Gastroesophageal sphincter (tissue), 4 donors: ENCODE results near the gene DCC. TPM values are rescaled to one million over a fixed set of nuclear protein-coding genes. Genes with fewer than 3 reads are reported as not detected.

Source experiments
- ATAC-seq: fragments of 150-250 bp; one replicate; pipeline ENCODE4 v1.9.1; 2016; ENCODE audit warnings: mild to moderate bottlenecking, moderate library complexity
- H3K27ac ChIP-seq, 4 donors: fragments of 200-600 bp; sonication (generic) in 3 of 4; 1 replicate in 3 of 4; 2 replicates in 1 of 4; pipeline ENCODE4 v1.5.1; 2016 to 2019
- H3K27me3 ChIP-seq: fragments of 200-600 bp; sonication (generic); one replicate; pipeline ENCODE4 v1.5.1; 2019
- H3K36me3 ChIP-seq, 2 donors: fragments of 200-600 bp; sonication (generic); one replicate each; pipeline ENCODE4 v1.5.1; 2019; ENCODE audit warnings: control low read depth in 1 of 2
- H3K4me1 ChIP-seq, 3 donors: fragments of 200-600 bp; sonication (generic); 1 replicate in 2 of 3; 2 replicates in 1 of 3; pipeline ENCODE4 v1.5.1; 2016 to 2019; ENCODE audit warnings: control low read depth in 2 of 3
- H3K4me3 ChIP-seq, 2 donors: fragments of 200-600 bp; sonication (generic); one replicate each; pipeline ENCODE4 v1.5.1; 2019; ENCODE audit warnings: mild to moderate bottlenecking in 1 of 2, moderate library complexity in 1 of 2
- H3K9me3 ChIP-seq, 3 donors: fragments of 200-600 bp; sonication (generic); one replicate each; pipeline ENCODE4 v1.5.1; 2017 to 2019; ENCODE audit warnings: control low read depth in 2 of 3
- EP300 ChIP-seq: sonication (generic); formaldehyde crosslinking; IDR thresholded peaks from one replicate; pipeline ENCODE4 v1.6.1; 2017; ENCODE audit warnings: antibody characterized with exemption, mild to moderate bottlenecking
- POLR2A ChIP-seq, 2 donors: fragments of 450-650 bp; IDR thresholded peaks; one replicate each; pipeline ENCODE4 v1.6.1; 2017; ENCODE audit warnings: antibody characterized with exemption in 2 of 2, mild to moderate bottlenecking in 2 of 2, moderate library complexity in 1 of 2
- POLR2AphosphoS5 ChIP-seq: sonication (generic); formaldehyde crosslinking; IDR thresholded peaks from one replicate; pipeline ENCODE4 v1.6.1; 2017; ENCODE audit warnings: antibody characterized with exemption
- WGBS, 2 donors: methylation state at CpG; one replicate each; pipeline ENCODE4 v1.1.5; 2018; ENCODE audit warnings: low coverage in 1 of 2; 5-methylcytosine and 5-hydroxymethylcytosine counted together
- total RNA-seq, 4 donors: library from RNA; depleted of rRNA; stranded (reverse); fragments of >200 nt; gene quantifications; one replicate each; pipeline ENCODE4 v1.1.0, GENCODE V29; 2016
- TF ChIP-seq, protein P1 (sequence below), 4 experiments: fragments of 200-600 bp in 2 of 4; fragments of 450-650 bp in 2 of 4; sonication (generic) in 1 of 4; IDR thresholded peaks; one replicate each; pipeline ENCODE4 v1.5.1; 2017 to 2019; ENCODE audit warnings: antibody characterized with exemption in 4 of 4, mild to moderate bottlenecking in 2 of 4, moderate library complexity in 2 of 4

Gene DCC
- total RNA-seq, 4 donors from 2014 or later: 0.13 to 0.54 (median 0.47) TPM; not detected in 1

DNA sequence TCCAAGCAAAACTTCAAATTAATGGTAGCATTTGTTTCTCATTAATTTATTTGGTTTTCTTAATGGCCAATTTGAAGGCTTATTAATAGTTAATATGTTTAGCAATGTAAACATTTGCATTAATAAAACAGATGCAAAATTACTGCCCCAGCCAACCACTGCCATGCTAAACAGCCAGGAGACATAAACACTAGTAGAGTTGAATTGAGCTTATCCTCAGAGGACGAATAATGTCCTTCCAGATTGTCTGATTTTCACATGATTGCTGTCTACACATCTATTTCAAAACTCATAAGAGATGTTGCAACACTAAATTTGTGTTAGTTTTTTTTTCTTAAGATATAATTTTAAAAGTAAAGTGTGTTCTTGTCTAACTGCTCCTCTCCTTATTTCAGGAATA is 128.5 kb downstream of the DCC start:
- 78 to 89% methylated on average over 1 of the region's 1 CpG for WGBS, 2 donors
- H3K4me3 ChIP-seq: no peak overlapping the region
- H3K9me3 ChIP-seq: no peaks in the 10 kb centered on the region
- H3K4me1 ChIP-seq: no peaks in the 10 kb centered on the region
- H3K27me3 ChIP-seq: peaks cover 3% of the 10 kb centered on the region
- H3K27ac ChIP-seq: no peak overlapping the region
- no peaks in the 10 kb centered on the region for H3K36me3 ChIP-seq
- TF ChIP-seq, protein P1, sequence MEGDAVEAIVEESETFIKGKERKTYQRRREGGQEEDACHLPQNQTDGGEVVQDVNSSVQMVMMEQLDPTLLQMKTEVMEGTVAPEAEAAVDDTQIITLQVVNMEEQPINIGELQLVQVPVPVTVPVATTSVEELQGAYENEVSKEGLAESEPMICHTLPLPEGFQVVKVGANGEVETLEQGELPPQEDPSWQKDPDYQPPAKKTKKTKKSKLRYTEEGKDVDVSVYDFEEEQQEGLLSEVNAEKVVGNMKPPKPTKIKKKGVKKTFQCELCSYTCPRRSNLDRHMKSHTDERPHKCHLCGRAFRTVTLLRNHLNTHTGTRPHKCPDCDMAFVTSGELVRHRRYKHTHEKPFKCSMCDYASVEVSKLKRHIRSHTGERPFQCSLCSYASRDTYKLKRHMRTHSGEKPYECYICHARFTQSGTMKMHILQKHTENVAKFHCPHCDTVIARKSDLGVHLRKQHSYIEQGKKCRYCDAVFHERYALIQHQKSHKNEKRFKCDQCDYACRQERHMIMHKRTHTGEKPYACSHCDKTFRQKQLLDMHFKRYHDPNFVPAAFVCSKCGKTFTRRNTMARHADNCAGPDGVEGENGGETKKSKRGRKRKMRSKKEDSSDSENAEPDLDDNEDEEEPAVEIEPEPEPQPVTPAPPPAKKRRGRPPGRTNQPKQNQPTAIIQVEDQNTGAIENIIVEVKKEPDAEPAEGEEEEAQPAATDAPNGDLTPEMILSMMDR (IDR thresholded peaks at IDR 0.05): no peak
- TF ChIP-seq POLR2AphosphoS5: no peak
- ATAC-seq: no peak

DNA sequence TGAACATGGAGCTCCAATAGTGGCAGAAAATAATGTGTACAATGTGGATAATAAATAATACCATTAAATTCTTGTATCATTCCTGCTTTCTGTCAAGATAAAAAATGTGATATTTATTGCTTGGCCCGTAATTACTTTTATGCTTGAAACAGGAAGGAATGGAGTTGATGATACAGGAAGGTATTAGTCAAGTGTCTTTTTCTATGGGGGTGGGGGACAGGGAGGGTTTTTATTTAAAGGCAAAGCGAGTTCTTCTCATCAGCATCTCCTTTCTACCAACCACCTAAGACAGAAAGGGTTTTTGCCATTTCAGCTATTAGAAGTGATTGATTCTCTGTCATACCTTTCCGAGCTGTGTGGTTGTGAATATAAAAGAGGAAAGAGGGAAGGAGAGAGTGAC is 135.3 kb downstream of the DCC start:
- no peak overlapping the region for H3K4me3 ChIP-seq
- no peaks in the 10 kb centered on the region for H3K9me3 ChIP-seq
- WGBS, 2 donors: 49 to 68% methylated on average over 3 of the region's 3 CpGs

DNA sequence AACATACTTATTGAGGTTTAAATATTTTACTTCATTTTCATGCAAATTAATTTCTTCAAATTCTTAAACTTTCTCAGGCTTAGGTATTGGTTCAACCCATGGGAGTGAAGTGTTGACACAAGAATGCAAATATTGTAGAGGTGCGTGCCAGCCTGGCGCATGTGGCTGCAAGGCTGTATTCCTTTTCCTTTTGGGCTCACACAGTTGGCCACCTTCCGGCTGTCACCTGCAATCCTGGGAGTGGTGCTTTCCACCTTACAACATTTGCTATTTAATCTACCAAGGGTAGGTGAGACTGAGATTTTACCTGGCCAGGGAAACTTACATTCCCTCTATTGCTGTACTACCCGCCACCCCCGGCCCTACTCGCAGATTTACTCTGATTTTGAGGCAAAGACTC is 141.1 kb downstream of the DCC start:
- no peak overlapping the region for H3K4me3 ChIP-seq
- H3K9me3 ChIP-seq: no peaks in the 10 kb centered on the region
- no peak overlapping the region for H3K27ac ChIP-seq
- TF ChIP-seq, protein P1 (IDR thresholded peaks at IDR 0.05): no peak
- no peak for TF ChIP-seq POLR2A (IDR thresholded peaks at IDR 0.05)
- TF ChIP-seq EP300: no peak
- TF ChIP-seq POLR2AphosphoS5: no peak
- ATAC-seq: no peak
- 77 to 84% methylated on average over 4 to 6 of the region's 6 CpGs for whole genome bisulfite sequencing, 2 donors
- no peaks in the 10 kb centered on the region for H3K36me3 ChIP-seq
- H3K27me3 ChIP-seq: no peaks in the 10 kb centered on the region
- no peaks in the 10 kb centered on the region for H3K4me1 ChIP-seq

More for the DNA sequence above, 135.3 kb downstream of the DCC start:
- TF ChIP-seq POLR2A (IDR thresholded peaks at IDR 0.05): no peak
- no peak for TF ChIP-seq EP300
- TF ChIP-seq, protein P1 (IDR thresholded peaks at IDR 0.05): no peak
- no peak for TF ChIP-seq POLR2AphosphoS5
- Histone ChIP-seq H3K4me1 (no peaks in the 10 kb centered on the region), H3K27ac (no peak overlapping the region), H3K36me3 (no peaks in the 10 kb centered on the region), H3K27me3 (no peaks in the 10 kb centered on the region)
- ATAC-seq: no peak

DNA sequence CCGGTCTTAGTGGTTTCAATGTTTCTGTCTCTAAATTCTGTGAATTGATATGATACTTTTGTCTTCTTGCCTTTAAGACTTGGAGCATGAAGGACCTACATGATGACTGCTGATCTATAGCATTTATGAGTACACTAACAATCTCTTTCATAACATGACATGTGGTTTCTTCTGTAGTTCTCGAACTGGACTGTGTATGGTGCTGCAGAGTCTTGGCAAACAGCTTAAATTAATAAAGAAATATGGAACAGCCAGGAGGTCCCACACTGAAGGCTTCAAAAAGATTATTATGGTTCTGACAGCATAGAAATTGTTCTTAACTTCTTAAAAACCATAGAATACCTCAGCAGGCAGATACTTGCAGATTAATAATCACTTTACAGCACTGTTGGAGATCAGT is 145.0 kb downstream of the DCC start:
- no peaks in the 10 kb centered on the region for H3K36me3 ChIP-seq
- H3K27ac ChIP-seq: no peak overlapping the region
- H3K27me3 ChIP-seq: peaks cover 4% of the 10 kb centered on the region
- TF ChIP-seq, protein P1 (IDR thresholded peaks at IDR 0.05): no peak
- no peak for TF ChIP-seq POLR2AphosphoS5
- no peak for TF ChIP-seq POLR2A (IDR thresholded peaks at IDR 0.05)
- TF ChIP-seq EP300: no peak
- no peak overlapping the region for H3K4me3 ChIP-seq
- H3K9me3 ChIP-seq: no peaks in the 10 kb centered on the region
- no peaks in the 10 kb centered on the region for H3K4me1 ChIP-seq
- 65 to 75% methylated on average over 2 of the region's 2 CpGs for whole genome bisulfite sequencing, 2 donors
- no peak for ATAC-seq

DNA sequence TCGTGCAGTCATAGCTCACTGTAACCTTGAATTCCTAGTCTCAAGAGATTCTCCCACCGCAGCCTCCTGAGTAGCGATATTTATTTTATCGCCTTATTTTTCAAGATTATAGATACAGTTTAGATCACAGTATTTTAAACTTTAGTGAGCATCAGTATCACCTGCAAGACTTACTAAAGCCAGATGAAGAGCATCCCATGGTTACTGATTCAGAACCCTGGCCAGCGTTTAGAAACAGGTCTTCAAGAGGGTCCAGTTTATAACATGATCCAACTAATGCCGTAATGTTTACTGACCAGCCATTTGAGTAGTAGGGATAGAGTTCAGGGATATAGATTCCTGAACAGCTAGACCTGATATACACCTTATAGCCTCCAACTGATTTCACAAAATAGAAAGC is 146.1 kb downstream of the DCC start:
- 87 to 91% methylated on average over 5 to 6 of the region's 6 CpGs for WGBS, 2 donors
- H3K27me3 ChIP-seq: peaks cover 4% of the 10 kb centered on the region
- TF ChIP-seq EP300 (no peak), POLR2A (IDR thresholded peaks at IDR 0.05) (no peak), POLR2AphosphoS5 (no peak)
- TF ChIP-seq, protein P1 (IDR thresholded peaks at IDR 0.05): no peak

More for the DNA sequence above, 146.1 kb downstream of the DCC start:
- H3K4me3 ChIP-seq: no peak overlapping the region
- no peaks in the 10 kb centered on the region for H3K4me1 ChIP-seq
- ATAC-seq: no peak
- no peaks in the 10 kb centered on the region for H3K36me3 ChIP-seq
- no peak overlapping the region for H3K27ac ChIP-seq
- no peaks in the 10 kb centered on the region for H3K9me3 ChIP-seq
